ENCODE results near the gene CEMP1.
"Not testable (repeated sequence)": the region's sequence is repeated elsewhere in the genome, so short reads cannot be mapped to it uniquely, and the experiment has no call there.

The CEMP1 gene

GRCh38 chr16:2531371-2531695 is at the start of gene CEMP1:
CEMP1 (minus strand) TSS chr16:2531408; CDS start chr16:2531073, 335 bp downstream.
- DNase-seq (ENCODE audit: low spot score), result no peak

- DNase-seq (ENCODE audit: low spot score), result not testable (repeated sequence)
Observed at GRCh38 chr16:2580818-2581217, 49.6 kb upstream of the CEMP1 start.

GRCh38 chr16:2580143-2580542 is 48.9 kb upstream of the CEMP1 start:
- not testable (repeated sequence) for DNase-seq (ENCODE audit: low spot score)

- DNase-seq (ENCODE audit: low spot score), result not testable (repeated sequence)
Observed at GRCh38 chr16:2578905-2579304, 47.7 kb upstream of the CEMP1 start.

- not testable (repeated sequence) for DNase-seq (ENCODE audit: low spot score)
Observed at GRCh38 chr16:2577044-2577443, 45.8 kb upstream of the CEMP1 start.

GRCh38 chr16:2575839-2576238 is 44.6 kb upstream of the CEMP1 start:
- not testable (repeated sequence) for DNase-seq (ENCODE audit: low spot score)

- not testable (repeated sequence) for DNase-seq (ENCODE audit: low spot score)
Observed at GRCh38 chr16:2572704-2573103, 41.5 kb upstream of the CEMP1 start.

GRCh38 chr16:2568573-2568972 is 37.4 kb upstream of the CEMP1 start:
- not testable (repeated sequence) for DNase-seq (ENCODE audit: low spot score)

- not testable (repeated sequence) for DNase-seq (ENCODE audit: low spot score)
Observed at GRCh38 chr16:2567506-2567905, 36.3 kb upstream of the CEMP1 start.

- DNase-seq (ENCODE audit: low spot score), result not testable (repeated sequence)
Observed at GRCh38 chr16:2560798-2561133, 29.6 kb upstream of the CEMP1 start.

- not testable (repeated sequence) for DNase-seq (ENCODE audit: low spot score)
Observed at GRCh38 chr16:2560131-2560797, 29.1 kb upstream of the CEMP1 start.

- DNase-seq (ENCODE audit: low spot score), result not testable (repeated sequence)
Observed at GRCh38 chr16:2557150-2557549, 25.9 kb upstream of the CEMP1 start.

GRCh38 chr16:2554709-2555425 is 23.7 kb upstream of the CEMP1 start:
- DNase-seq (ENCODE audit: low spot score), result not testable (repeated sequence)

- DNase-seq (ENCODE audit: low spot score), result not testable (repeated sequence)
Observed at GRCh38 chr16:2551420-2551889, 20.2 kb upstream of the CEMP1 start.

GRCh38 chr16:2550283-2550878 is 19.2 kb upstream of the CEMP1 start:
- DNase-seq (ENCODE audit: low spot score), result not testable (repeated sequence)

- DNase-seq (ENCODE audit: low spot score), result not testable (repeated sequence)
Observed at GRCh38 chr16:2543771-2544170, 12.6 kb upstream of the CEMP1 start.

GRCh38 chr16:2541409-2541808 is 10.2 kb upstream of the CEMP1 start:
- not testable (repeated sequence) for DNase-seq (ENCODE audit: low spot score)

- DNase-seq (ENCODE audit: low spot score), result not testable (repeated sequence)
Observed at GRCh38 chr16:2540912-2541311, 9.7 kb upstream of the CEMP1 start.

- not testable (repeated sequence) for DNase-seq (ENCODE audit: low spot score)
Observed at GRCh38 chr16:2539845-2540458, 8.7 kb upstream of the CEMP1 start.

- not testable (repeated sequence) for DNase-seq (ENCODE audit: low spot score)
Observed at GRCh38 chr16:2539192-2539844, 8.1 kb upstream of the CEMP1 start.

GRCh38 chr16:2537451-2538379 is 6.5 kb upstream of the CEMP1 start, which contains the start of gene PDPK1:
PDPK1 (plus strand) TSS chr16:2538021; CDS start chr16:2538113, 92 bp downstream.
- DNase-seq (ENCODE audit: low spot score), result peak; percentile 89
